ENCODE measurements around the gene EZH1.

Gene EZH1

DNA sequence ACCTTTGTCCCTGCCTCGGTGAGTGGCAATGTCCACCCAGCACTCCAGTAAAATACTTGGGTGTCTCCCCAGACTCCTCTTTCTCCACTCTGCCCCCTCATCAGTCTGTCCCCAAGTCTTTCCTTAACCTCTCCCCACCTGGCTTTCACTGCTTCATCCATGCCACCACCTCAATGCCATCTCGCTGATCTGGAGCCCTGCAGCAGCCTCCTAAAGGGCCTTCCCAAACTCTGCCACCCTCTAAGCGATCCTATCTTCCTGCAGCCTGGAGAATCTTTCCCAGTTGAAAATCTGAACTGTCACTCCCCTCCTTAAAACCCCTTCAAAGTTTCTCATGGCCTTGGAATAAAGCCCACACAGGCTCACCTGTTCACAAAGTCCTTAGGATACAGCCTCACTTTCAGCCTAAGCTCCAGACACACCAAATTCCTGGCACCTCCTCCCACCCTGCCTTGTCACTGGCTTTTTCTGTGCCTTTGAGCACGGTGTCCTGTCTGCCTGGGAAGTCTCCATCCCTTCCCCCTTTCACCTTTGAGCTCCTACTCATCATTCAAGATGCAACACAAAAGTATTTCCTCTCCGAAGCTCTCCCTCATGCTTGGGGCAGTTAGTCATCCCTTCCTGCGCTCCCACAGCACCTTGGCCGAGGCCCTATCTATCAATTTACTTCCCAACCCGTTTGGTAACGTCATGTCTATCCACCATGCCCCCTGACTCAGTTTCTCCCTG is 38.4 kb upstream of the EZH1 start:
- H3K36me3 ChIP-seq (ENCODE audit: insufficient read depth, insufficient read length, low read length) = peaks cover 57% of the 10 kb centered on the region
- no peak overlapping the region for H3K9ac ChIP-seq (ENCODE audit: insufficient read length, low read depth)
- H3K4me3 ChIP-seq (ENCODE audit: insufficient read length, low read depth) = no peak overlapping the region
- peaks cover 13% of the 10 kb centered on the region for H3K27me3 ChIP-seq (ENCODE audit: insufficient read depth, insufficient read length)
- TF ChIP-seq SUZ12 (IDR thresholded peaks at IDR 0.05; ENCODE audit: extremely low read depth, insufficient read depth, insufficient read length) (no peak), YY1 (IDR thresholded peaks at IDR 0.05; ENCODE audit: insufficient read depth, insufficient read length) (no peak), ZNF274 (IDR thresholded peaks at IDR 0.05; ENCODE audit: low read depth, low read length) (no peak)
- H3K4me1 ChIP-seq (ENCODE audit: insufficient read depth, insufficient read length) = peaks cover 20% of the 10 kb centered on the region
- DNase-seq (ENCODE audit: low read depth, low spot score) = no peak
- no peaks in the 10 kb centered on the region for H3K9me3 ChIP-seq (ENCODE audit: insufficient read depth, low read length)

DNA sequence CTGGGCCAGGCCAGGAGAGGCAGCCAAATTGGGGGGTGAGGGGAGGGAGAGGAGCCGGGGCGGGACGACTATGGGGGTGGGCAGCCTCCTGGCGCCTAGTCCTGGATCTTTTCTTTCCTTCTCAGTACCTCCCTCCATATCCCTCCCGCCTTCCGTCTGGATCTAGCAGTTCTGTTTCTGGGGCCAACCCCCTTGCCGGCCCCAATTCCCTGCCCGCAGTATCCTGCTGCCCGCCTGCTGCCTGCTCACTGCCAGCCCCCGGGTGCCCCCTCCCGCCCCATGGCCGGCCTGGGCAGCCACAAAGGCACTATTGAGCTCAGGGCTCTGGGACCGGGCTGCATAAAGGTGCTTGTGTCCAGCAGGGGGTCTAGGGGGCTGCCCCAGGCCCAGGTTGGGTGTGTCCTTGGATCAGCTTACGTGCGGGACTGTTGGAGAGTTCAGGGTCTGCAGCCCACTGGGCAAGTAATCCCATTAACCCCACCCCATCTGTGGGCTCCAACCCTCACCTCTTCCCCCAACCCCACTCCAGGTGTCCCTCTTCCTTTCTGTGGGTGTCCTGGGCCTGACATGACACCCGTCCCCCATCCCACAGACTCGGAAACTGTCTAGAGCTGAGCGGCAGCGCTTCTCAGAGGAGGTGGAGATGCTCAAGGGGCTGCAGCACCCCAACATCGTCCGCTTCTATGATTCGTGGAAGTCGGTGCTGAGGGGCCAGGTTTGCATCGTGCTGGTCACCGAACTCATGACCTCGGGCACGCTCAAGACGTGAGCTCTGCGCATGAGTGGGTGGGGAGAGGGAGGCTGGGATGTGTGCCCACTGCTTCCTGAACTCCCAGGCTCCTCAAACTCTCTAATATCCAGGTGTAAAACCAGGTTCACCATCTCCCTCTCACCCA is 37.6 kb upstream of the EZH1 start:
- peak overlapping the region; percentile 87 for H3K9ac ChIP-seq (ENCODE audit: insufficient read length, low read depth)
- no peak for TF ChIP-seq SUZ12 (IDR thresholded peaks at IDR 0.05; ENCODE audit: extremely low read depth, insufficient read depth, insufficient read length)
- TF ChIP-seq YY1 (IDR thresholded peaks at IDR 0.05; ENCODE audit: insufficient read depth, insufficient read length) = no peak
- TF ChIP-seq ZNF274 (IDR thresholded peaks at IDR 0.05; ENCODE audit: low read depth, low read length) = no peak
- no peak overlapping the region for H3K4me3 ChIP-seq (ENCODE audit: insufficient read length, low read depth)
- H3K27me3 ChIP-seq (ENCODE audit: insufficient read depth, insufficient read length) = peaks cover 13% of the 10 kb centered on the region
- no peak for DNase-seq (ENCODE audit: low read depth, low spot score)
- peaks cover 20% of the 10 kb centered on the region for H3K4me1 ChIP-seq (ENCODE audit: insufficient read depth, insufficient read length)
- H3K9me3 ChIP-seq (ENCODE audit: insufficient read depth, low read length) = no peaks in the 10 kb centered on the region
- peaks cover 57% of the 10 kb centered on the region for H3K36me3 ChIP-seq (ENCODE audit: insufficient read depth, insufficient read length, low read length)

DNA sequence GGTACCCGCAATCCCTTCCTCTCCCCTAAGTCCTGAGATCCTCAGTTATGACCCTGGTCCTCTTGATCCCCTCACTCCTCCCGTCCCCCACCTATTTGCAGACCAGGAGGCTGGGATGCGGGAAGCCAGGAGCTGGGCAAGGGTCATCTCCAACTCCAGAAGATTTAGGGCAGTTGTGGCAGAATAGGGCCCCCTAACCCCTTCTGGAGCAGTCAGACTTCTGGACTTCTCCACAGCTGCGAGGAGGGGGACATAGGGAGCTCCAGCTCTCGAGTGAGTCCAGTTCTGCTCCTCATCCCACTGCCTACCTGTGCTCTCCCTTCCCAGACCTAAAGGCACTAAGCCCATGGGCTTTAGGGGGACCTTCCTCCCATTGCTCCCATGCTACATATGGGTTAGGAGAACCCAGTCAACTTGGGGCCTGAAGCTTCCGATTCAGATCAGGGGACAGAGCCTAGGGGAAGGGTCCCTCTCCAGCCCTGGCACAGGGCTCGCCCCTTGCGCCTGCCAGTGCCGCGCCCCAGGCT is 36.9 kb upstream of the EZH1 start:
- Histone ChIP-seq H3K9ac (ENCODE audit: insufficient read length, low read depth) (peak overlapping the region; percentile 87), H3K4me3 (ENCODE audit: insufficient read length, low read depth) (peak overlapping the region; percentile 56), H3K27me3 (ENCODE audit: insufficient read depth, insufficient read length) (peaks cover 13% of the 10 kb centered on the region), H3K4me1 (ENCODE audit: insufficient read depth, insufficient read length) (peaks cover 20% of the 10 kb centered on the region), H3K36me3 (ENCODE audit: insufficient read depth, insufficient read length, low read length) (peaks cover 57% of the 10 kb centered on the region), H3K9me3 (ENCODE audit: insufficient read depth, low read length) (no peaks in the 10 kb centered on the region)
- DNase-seq (ENCODE audit: low read depth, low spot score) = no peak
- TF ChIP-seq ZNF274 (IDR thresholded peaks at IDR 0.05; ENCODE audit: low read depth, low read length) (no peak), YY1 (IDR thresholded peaks at IDR 0.05; ENCODE audit: insufficient read depth, insufficient read length) (no peak), SUZ12 (IDR thresholded peaks at IDR 0.05; ENCODE audit: extremely low read depth, insufficient read depth, insufficient read length) (no peak)

DNA sequence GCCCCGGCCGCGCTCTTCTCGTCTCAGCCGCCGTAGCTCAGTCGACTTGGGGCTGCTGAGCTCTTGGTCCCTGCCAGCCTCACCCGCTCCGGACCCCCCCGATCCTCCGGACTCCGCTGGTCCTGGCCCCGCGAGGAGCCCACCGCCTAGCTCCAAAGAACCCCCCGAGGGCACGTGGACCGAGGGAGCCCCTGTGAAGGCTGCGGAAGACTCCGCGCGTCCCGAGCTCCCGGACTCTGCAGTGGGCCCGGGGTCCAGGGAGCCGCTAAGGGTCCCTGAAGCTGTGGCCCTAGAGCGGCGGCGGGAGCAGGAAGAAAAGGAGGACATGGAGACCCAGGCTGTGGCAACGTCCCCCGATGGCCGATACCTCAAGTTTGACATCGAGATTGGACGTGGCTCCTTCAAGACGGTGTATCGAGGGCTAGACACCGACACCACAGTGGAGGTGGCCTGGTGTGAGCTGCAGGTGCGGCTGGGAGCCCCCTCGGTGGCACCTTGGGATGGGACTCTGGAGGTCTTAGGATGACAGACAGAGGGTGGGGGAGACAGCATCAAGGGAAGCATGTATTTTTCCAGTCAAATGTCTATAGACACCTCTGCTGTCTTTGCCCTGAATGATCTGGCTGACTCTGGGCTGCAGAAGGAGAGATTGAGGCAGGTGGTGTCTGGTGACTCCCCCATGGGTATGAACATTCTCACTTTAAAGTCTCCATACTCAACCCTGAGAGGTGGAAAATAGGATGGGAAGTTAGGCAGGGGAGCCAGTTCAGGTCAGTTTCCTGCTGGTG is 36.2 kb upstream of the EZH1 start:
- DNase-seq (ENCODE audit: low read depth, low spot score) = no peak
- peaks cover 13% of the 10 kb centered on the region for H3K27me3 ChIP-seq (ENCODE audit: insufficient read depth, insufficient read length)
- peak overlapping the region; percentile 56 for H3K4me3 ChIP-seq (ENCODE audit: insufficient read length, low read depth)
- peak overlapping the region; percentile 87 for H3K9ac ChIP-seq (ENCODE audit: insufficient read length, low read depth)
- no peaks in the 10 kb centered on the region for H3K9me3 ChIP-seq (ENCODE audit: insufficient read depth, low read length)
- peaks cover 60% of the 10 kb centered on the region for H3K36me3 ChIP-seq (ENCODE audit: insufficient read depth, insufficient read length, low read length)
- peaks cover 20% of the 10 kb centered on the region for H3K4me1 ChIP-seq (ENCODE audit: insufficient read depth, insufficient read length)
- no peak for TF ChIP-seq ZNF274 (IDR thresholded peaks at IDR 0.05; ENCODE audit: low read depth, low read length)
- TF ChIP-seq YY1 (IDR thresholded peaks at IDR 0.05; ENCODE audit: insufficient read depth, insufficient read length) = no peak
- no peak for TF ChIP-seq SUZ12 (IDR thresholded peaks at IDR 0.05; ENCODE audit: extremely low read depth, insufficient read depth, insufficient read length)

DNA sequence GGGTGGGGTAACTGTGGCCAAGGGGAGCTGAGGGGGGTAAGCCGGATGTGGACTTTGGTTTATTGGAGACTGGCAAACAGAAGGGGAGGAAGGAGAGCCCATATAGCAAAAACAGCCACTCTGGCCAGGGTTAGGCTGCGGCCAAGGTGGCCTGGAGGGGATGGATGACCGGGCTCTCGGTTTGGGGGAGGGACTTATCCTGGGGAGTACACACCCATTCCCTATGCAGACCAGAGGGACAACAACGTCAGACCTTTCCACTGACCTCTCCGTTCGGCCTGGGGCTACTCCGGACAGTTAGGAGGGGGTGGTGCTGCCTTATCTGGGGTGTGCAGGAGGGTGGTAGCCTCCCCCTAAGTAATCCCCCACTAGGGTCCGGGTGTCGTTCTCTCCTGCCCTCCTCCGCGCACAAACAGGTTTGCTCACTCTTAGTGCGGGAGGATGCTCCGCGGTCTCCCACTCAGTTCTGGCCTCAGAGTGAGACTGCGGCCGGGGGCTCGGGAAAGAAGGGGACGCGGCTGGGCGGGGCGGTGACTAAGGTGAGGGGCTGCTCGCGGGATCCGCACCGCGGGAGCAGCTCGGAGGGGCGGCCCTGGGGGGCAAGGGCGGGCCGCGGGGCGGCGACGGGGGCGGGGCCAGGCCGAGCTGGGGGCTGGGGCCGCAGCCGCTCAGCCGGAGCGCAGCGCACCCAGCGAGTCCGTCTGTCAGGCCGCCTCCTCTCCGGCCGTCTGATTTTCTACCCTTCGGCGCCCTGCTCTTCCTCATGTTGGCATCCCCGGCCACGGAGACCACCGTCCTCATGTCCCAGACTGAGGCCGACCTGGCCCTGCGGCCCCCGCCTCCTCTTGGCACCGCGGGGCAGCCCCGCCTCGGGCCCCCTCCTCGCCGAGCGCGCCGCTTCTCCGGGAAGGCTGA is 35.4 kb upstream of the EZH1 start, which contains the start of gene WNK4:
Gene WNK4 (plus strand): TSS at position 675 of the 915 bp plus-strand sequence. CDS start 89 bp downstream, at position 764.
- Histone ChIP-seq H3K9ac (ENCODE audit: insufficient read length, low read depth) (peak within 1 kb of the TSS; percentile 87), H3K9me3 (ENCODE audit: insufficient read depth, low read length) (no peaks in the 10 kb centered on the region), H3K4me3 (ENCODE audit: insufficient read length, low read depth) (peak within 1 kb of the TSS; percentile 56), H3K36me3 (ENCODE audit: insufficient read depth, insufficient read length, low read length) (peaks cover 60% of the 10 kb centered on the region), H3K27me3 (ENCODE audit: insufficient read depth, insufficient read length) (peaks cover 13% of the 10 kb centered on the region), H3K4me1 (ENCODE audit: insufficient read depth, insufficient read length) (peaks cover 22% of the 10 kb centered on the region)
- DNase-seq (ENCODE audit: low read depth, low spot score) = no peak
- TF ChIP-seq SUZ12 (IDR thresholded peaks at IDR 0.05; ENCODE audit: extremely low read depth, insufficient read depth, insufficient read length) (no peak), ZNF274 (IDR thresholded peaks at IDR 0.05; ENCODE audit: low read depth, low read length) (no peak), YY1 (IDR thresholded peaks at IDR 0.05; ENCODE audit: insufficient read depth, insufficient read length) (no peak)
